OCI-LY1 (cell line): ENCODE results near the gene PCBP3.

Experiments used
- CTCF ChIP-seq: fragments of 200-600 bp; sonication (generic), shearing (Covaris generic); IDR thresholded peaks from 2 replicates; pipeline ENCODE4 v1.5.1; 2017; ENCODE audit warnings: mild to moderate bottlenecking, antibody characterized with exemption, low read length, moderate library complexity, mixed read lengths
- EZH2 ChIP-seq: fragments of 200-600 bp; sonication (generic), shearing (Covaris generic); IDR thresholded peaks from 2 replicates; pipeline ENCODE4 v1.8.0; 2017; ENCODE audit warnings: borderline replicate concordance, mixed run types, mild to moderate bottlenecking, antibody characterized with exemption, low read length, moderate library complexity, mixed read lengths

- TF ChIP-seq CTCF (no peak), EZH2 (no peak)
Measured at GRCh38 chr21:45767071-45768006, 123.8 kb downstream of the PCBP3 start.
